ENCODE measurements around the gene NOXRED1.

The NOXRED1 gene

DNA sequence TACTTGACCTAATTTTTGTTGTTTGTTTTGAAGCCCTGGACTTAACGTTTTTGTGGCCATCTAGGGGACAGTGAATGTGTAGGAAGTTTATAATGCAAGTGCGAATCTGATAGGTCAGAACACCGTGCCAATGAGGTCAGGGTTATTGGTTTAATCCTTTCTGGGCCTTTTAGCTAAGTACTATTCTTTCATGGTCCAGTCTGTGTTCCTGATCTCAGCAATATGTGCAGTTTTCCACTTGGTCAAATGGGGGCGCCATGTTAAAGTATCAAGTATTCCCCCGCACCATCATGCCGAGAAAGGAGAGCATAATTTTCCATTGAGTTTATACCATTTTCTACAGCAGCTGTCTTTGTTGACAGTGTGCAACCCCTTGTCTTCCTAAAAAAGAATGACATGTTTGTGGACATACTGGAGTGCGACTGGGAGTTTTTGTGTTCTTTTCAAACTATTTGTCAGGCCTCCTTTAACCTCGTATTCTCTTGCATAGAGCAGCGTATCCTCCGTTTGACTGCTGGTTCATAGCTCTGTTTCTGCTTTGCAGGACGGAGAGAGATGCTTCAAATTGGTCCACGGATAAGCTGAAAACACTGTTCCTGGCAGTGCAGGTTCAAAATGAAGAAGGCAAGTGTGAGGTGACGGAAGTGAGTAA lies 35.9 kb upstream of the NOXRED1 start:
- TF ChIP-seq SIN3A (IDR thresholded peaks at IDR 0.05; ENCODE audit: borderline replicate concordance, insufficient read depth, low read length): no peak
- no peak for TF ChIP-seq FOXP2 (optimal IDR thresholded peaks at IDR 0.05; ENCODE audit: borderline replicate concordance, extremely low read depth, extremely low read length, insufficient read depth)
- no peak for TF ChIP-seq TAF1 (IDR thresholded peaks at IDR 0.05; ENCODE audit: borderline replicate concordance, insufficient read depth, low read length)
- no peak for TF ChIP-seq REST (IDR thresholded peaks at IDR 0.05; ENCODE audit: insufficient read depth in 1 of 2, low read depth in 2 of 2, low read length in 2 of 2)
- TF ChIP-seq POLR2AphosphoS5 (IDR thresholded peaks at IDR 0.05; ENCODE audit: low read depth, low read length): no peak

- TF ChIP-seq REST (IDR thresholded peaks at IDR 0.05; ENCODE audit: insufficient read depth in 1 of 2, low read depth in 2 of 2, low read length in 2 of 2) (no peak), FOXP2 (optimal IDR thresholded peaks at IDR 0.05; ENCODE audit: borderline replicate concordance, extremely low read depth, extremely low read length, insufficient read depth) (no peak), TAF1 (IDR thresholded peaks at IDR 0.05; ENCODE audit: borderline replicate concordance, insufficient read depth, low read length) (no peak), POLR2AphosphoS5 (IDR thresholded peaks at IDR 0.05; ENCODE audit: low read depth, low read length) (no peak), SIN3A (IDR thresholded peaks at IDR 0.05; ENCODE audit: borderline replicate concordance, insufficient read depth, low read length) (no peak)
Observed at GRCh38 chr14:77458249-77458950, 35.1 kb upstream of the NOXRED1 start.

GRCh38 chr14:77457522-77458248 lies 34.4 kb upstream of the NOXRED1 start, which contains the start of the genes AHSA1 and VIPAS39:
Gene AHSA1 (plus strand): TSS chr14:77458093. CDS start chr14:77458190, 97 bp downstream.
Gene VIPAS39 (minus strand): TSS chr14:77457601. CDS start chr14:77454102, 3,499 bp downstream.
- peak; percentile 55; the same call in 1 of the 2 replicates for TF ChIP-seq SIN3A (IDR thresholded peaks at IDR 0.05; ENCODE audit: borderline replicate concordance, insufficient read depth, low read length)
- peak; percentile 56; the same call in 1 of the 2 replicates for TF ChIP-seq TAF1 (IDR thresholded peaks at IDR 0.05; ENCODE audit: borderline replicate concordance, insufficient read depth, low read length)
- peak; percentile 39; the same call in 1 of the 2 replicates for TF ChIP-seq POLR2AphosphoS5 (IDR thresholded peaks at IDR 0.05; ENCODE audit: low read depth, low read length)
- TF ChIP-seq REST (IDR thresholded peaks at IDR 0.05; ENCODE audit: insufficient read depth in 1 of 2, low read depth in 2 of 2, low read length in 2 of 2): peak in 1 of 2 experiments; percentile 45; a peak in 1 of 4 replicates
- peak; percentile 23 for TF ChIP-seq FOXP2 (optimal IDR thresholded peaks at IDR 0.05; ENCODE audit: borderline replicate concordance, extremely low read depth, extremely low read length, insufficient read depth)

DNA sequence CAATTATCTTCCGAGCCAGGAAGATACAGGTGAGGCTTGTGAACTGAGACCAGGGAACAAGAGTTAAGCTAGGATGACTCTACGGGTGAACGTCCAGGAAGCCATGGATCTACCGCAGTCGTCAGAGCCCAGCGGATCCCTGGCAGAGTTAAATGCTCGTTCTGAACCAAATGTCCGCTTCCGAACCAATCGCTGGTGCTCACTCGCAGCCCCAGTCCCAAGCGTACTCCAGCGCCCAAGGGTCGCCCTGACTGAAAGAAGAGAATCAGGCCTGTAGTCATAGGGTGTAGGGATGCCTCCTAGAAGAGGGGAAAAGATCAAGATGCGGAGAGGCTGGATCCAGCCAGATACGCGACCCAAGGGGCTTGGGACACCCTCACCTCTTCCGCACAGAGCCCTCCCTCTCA lies 33.8 kb upstream of the NOXRED1 start:
- no peak for TF ChIP-seq REST (IDR thresholded peaks at IDR 0.05; ENCODE audit: insufficient read depth in 1 of 2, low read depth in 2 of 2, low read length in 2 of 2)
- TF ChIP-seq SIN3A (IDR thresholded peaks at IDR 0.05; ENCODE audit: borderline replicate concordance, insufficient read depth, low read length): no peak
- no peak for TF ChIP-seq POLR2AphosphoS5 (IDR thresholded peaks at IDR 0.05; ENCODE audit: low read depth, low read length)
- no peak for TF ChIP-seq TAF1 (IDR thresholded peaks at IDR 0.05; ENCODE audit: borderline replicate concordance, insufficient read depth, low read length)
- TF ChIP-seq FOXP2 (optimal IDR thresholded peaks at IDR 0.05; ENCODE audit: borderline replicate concordance, extremely low read depth, extremely low read length, insufficient read depth): no peak
